ENCODE results near the gene RASA3. TPM values are rescaled to one million over a fixed set of nuclear protein-coding genes. Genes with fewer than 3 reads are reported as not detected.

The RASA3 gene
- total RNA-seq, 2 donors from 2014 or later = 10.2 to 13.2 TPM

GRCh38 chr13:114027826-114028225 is 104.6 kb downstream of the RASA3 start:
- DNase-seq (ENCODE audit: low spot score) = no peak
- no peaks in the 10 kb centered on the region for H3K27me3 ChIP-seq
- H3K9me3 ChIP-seq = no peaks in the 10 kb centered on the region
- H3K4me3 ChIP-seq = no peak overlapping the region
- no peak for TF ChIP-seq CTCF (IDR thresholded peaks at IDR 0.05)
- peak overlapping the region in 1 of 2 donors; percentile 13 for H3K27ac ChIP-seq
- H3K4me1 ChIP-seq = peaks cover 0 to 32% of the 10 kb centered on the region in 2 donors
- no peaks in the 10 kb centered on the region for H3K36me3 ChIP-seq

GRCh38 chr13:114027046-114027715 is 105.2 kb downstream of the RASA3 start:
- Histone ChIP-seq H3K4me1 (peaks cover 0 to 28% of the 10 kb centered on the region in 2 donors), H3K9me3 (no peaks in the 10 kb centered on the region), H3K4me3 (no peak overlapping the region), H3K27ac (peak overlapping the region; percentile 13 to 57), H3K36me3 (no peaks in the 10 kb centered on the region), H3K27me3 (no peaks in the 10 kb centered on the region)
- no peak for TF ChIP-seq CTCF (IDR thresholded peaks at IDR 0.05)
- DNase-seq (ENCODE audit: low spot score) = no peak

- no peak for DNase-seq (ENCODE audit: low spot score)
- H3K4me1 ChIP-seq = peaks cover 0 to 22% of the 10 kb centered on the region in 2 donors
- TF ChIP-seq CTCF (IDR thresholded peaks at IDR 0.05) = no peak
- H3K36me3 ChIP-seq = no peaks in the 10 kb centered on the region
- H3K27ac ChIP-seq = peak overlapping the region; percentile 13 to 57
- no peaks in the 10 kb centered on the region for H3K9me3 ChIP-seq
- H3K4me3 ChIP-seq = no peak overlapping the region
- H3K27me3 ChIP-seq = no peaks in the 10 kb centered on the region
Observed at GRCh38 chr13:114026481-114026880, 105.9 kb downstream of the RASA3 start.

- peaks cover 0 to 21% of the 10 kb centered on the region in 2 donors for H3K4me1 ChIP-seq
- no peak for TF ChIP-seq CTCF (IDR thresholded peaks at IDR 0.05)
- peaks cover 6% of the 10 kb centered on the region for H3K36me3 ChIP-seq
- H3K4me3 ChIP-seq = no peak overlapping the region
- H3K27ac ChIP-seq = peak overlapping the region in 1 of 2 donors; percentile 13
- H3K9me3 ChIP-seq = no peaks in the 10 kb centered on the region
- DNase-seq (ENCODE audit: low spot score) = no peak
- H3K27me3 ChIP-seq = no peaks in the 10 kb centered on the region
Observed at GRCh38 chr13:114025714-114026431, 106.5 kb downstream of the RASA3 start.

- no peak for DNase-seq (ENCODE audit: low spot score)
- no peak for TF ChIP-seq CTCF (IDR thresholded peaks at IDR 0.05)
Observed at GRCh38 chr13:114025405-114025713, 107.1 kb downstream of the RASA3 start.

More at GRCh38 chr13:114025405-114025713, 107.1 kb downstream of the RASA3 start:
- no peak overlapping the region for H3K27ac ChIP-seq
- no peaks in the 10 kb centered on the region for H3K9me3 ChIP-seq
- H3K36me3 ChIP-seq = peaks cover 11% of the 10 kb centered on the region
- H3K4me3 ChIP-seq = no peak overlapping the region
- H3K27me3 ChIP-seq = no peaks in the 10 kb centered on the region
- peaks cover 0 to 21% of the 10 kb centered on the region in 2 donors for H3K4me1 ChIP-seq

All from right atrium auricular region (tissue), 2 donors.